GM18520 (cell line): ENCODE results near the gene SF1.

Experiments
- ATAC-seq: cut with Tn5 transposase; IDR thresholded peaks from one replicate; pipeline ENCODE4 v1.9.1; 2021; ENCODE audit not compliant: unreplicated experiment

Gene SF1

GRCh38 chr11:64714666-64715065 lies 63.7 kb downstream of the SF1 start:
- no peak for ATAC-seq
